Activated CD4-positive, alpha-beta T cell treated with anti-CD3 and anti-CD28 coated beads, Interleukin-2, amount 50 U/mL, for 1 hour (primary cell): ENCODE data around the gene CROCC.
A peak's percentile ranks its signal among the peaks of the same experiment; 100 is the strongest.
"Not testable (repeated sequence)": the region's sequence is repeated elsewhere in the genome, so short reads cannot be mapped to it uniquely, and the experiment has no call there.

Experiments
- DNase-seq: peaks from one replicate; pipeline ENCODE4 v3.0.0-alpha.2; 2020

Gene CROCC

DNA sequence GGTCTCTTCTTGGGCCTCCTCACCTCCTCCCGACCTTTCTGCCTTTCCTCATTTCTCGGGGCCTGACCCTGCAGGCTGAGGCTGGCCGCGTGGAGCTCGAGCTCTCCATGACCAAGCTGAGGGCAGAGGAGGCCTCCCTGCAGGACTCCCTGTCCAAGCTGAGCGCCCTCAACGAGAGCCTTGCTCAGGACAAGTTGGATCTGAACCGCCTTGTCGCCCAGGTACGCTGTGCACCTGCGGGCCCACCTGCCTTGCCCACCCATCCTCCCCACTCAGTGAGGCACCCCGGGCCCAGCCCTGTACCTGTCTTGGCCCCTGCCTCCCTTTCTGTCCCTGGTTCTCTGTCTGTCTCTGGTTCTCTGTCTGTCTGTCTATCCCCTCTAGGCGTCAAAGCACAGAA lies 24.5 kb downstream of the CROCC start:
- DNase-seq, result not testable (repeated sequence)

GRCh38 chr1:16946646-16947045 lies 24.9 kb downstream of the CROCC start:
- no peak for DNase-seq

GRCh38 chr1:16948282-16948891 lies 26.7 kb downstream of the CROCC start:
- DNase-seq, result not testable (repeated sequence)

DNA sequence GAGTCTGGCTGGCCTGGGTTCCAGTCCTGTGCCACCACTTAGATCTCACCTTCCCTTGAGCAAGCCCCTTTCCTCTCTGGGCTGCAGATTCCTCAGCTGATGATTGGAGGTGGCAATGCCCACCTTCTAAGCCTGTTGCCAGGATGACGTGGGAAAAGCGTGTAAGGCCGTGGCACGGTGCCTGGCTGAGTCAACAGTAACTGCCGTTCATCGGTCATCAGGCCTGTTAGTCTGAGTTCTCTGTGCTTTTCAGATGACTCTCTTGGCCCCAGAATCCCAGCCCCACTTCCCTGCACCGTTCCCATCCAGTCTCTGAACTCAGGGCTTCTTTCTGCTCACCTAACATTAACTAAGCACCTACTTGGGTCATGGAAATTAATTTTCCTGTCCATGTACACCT lies 27.3 kb downstream of the CROCC start:
- not testable (repeated sequence) for DNase-seq

- not testable (repeated sequence) for DNase-seq
Observed at GRCh38 chr1:16952376-16952775, 30.6 kb downstream of the CROCC start.

GRCh38 chr1:16954579-16954978 lies 32.8 kb downstream of the CROCC start:
- DNase-seq, result no peak

DNA sequence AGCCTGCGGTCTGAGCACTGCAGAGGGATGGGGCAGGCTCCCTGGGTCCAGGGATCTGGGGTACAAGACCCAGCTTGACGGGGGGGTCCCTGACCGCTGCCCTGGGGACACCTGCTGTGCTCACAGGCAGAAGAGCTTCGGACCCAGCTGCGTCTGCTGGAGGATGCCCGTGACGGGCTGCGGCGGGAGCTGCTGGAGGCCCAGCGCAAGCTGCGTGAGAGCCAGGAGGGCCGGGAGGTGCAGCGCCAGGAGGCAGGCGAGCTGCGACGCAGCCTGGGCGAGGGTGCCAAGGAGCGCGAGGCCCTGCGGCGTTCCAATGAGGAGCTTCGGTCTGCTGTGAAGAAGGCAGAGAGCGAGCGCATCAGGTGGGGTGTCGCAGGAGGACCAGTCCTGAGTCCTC lies 33.5 kb downstream of the CROCC start:
- DNase-seq, result no peak

DNA sequence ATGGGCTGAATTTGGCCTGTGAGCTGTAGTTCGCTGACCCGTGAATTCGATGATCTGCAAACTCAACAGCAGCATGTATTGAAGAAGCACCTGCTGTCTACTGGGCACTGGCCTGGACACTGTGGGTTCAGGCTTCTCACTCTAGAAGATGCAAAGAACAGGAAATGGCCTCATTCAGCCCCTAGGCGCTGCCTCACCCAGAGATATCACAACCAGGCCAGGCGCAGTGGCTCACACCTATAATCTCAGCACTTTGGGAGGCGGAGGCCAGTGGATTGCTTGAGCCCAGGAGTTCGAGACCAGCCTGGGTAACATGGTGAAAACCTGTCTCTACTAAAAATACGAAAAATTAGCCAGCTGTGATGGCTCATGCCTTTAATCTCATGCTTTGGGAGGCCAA lies 35.0 kb downstream of the CROCC start:
- no peak for DNase-seq

DNA sequence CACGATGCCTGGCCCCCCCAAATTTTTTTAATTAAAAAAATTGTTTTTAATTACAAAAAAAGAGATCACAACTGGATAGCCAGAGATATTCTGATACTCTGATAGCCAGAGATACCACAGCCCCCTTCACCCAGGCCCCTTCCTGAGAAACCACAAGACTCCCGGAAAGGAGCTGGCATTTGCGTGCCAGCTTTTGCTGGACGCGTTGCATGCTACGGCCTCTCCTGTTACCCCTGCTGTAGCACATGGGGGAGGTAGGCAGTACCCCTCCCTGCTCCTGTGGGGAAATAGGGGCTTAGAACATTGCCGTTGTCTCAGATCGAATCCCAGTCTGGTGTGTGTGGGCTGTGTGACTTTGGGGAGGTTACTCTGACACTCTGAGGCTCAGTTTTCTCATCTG lies 36.0 kb downstream of the CROCC start:
- DNase-seq, result no peak

DNA sequence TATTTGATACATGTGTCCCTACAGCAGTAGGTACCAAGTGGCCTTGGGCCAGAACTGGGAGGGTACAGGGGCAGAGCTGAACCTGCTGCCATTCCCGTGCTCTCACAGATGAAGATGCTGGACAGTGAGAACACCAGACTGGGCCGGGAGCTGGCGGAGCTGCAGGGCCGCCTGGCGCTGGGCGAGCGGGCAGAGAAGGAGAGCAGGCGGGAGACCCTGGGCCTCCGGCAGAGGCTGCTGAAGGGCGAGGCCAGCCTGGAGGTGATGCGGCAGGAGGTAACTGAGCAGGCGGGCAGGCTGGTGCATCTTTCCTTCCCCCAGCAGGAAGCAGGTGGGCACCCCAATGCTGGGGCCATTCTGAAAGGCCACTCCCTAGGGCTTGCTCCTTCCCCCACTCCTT lies 36.7 kb downstream of the CROCC start:
- no peak for DNase-seq

GRCh38 chr1:16960560-16961296 lies 39.0 kb downstream of the CROCC start:
- peak; percentile 76 for DNase-seq

DNA sequence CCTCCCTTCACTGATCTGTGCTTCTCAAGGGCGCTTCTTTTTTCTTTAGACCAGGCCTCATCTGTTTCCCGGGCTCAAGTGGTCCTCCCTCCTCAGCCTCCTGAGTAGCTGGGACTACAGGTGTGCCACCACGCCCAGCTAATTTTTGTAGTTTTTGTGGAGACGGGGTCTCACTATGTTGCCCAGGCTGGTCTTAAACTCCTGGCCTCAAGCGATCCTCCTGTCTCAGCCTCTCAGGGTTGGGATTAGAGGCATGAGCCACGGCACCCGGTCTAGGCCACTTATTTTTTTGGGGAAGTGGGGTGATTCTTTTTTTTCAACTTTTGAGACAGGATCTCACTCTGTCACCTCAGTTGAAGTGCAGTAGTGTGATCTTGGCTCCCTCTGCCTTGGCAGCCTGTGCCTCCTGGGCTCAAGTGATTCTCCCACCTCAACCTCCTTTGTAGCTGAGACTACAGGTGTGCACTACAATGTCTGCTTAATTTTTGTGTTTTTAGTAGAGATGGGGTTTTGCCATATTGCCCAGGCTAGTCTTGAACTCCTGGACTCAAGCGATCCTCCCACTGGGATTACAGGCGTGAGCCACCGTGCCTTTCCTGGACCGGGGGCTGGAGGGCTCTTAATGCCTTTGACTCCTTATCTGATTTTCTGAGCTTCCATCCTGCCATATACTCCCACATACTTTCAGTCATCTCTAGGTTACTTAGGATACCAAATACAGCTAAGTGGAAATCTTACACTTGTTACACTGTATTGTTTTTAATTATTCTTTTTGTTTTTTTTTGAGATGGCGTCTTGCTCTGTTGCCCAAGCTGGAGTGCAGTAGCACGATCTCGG lies 39.8 kb downstream of the CROCC start:
- no peak for DNase-seq

DNA sequence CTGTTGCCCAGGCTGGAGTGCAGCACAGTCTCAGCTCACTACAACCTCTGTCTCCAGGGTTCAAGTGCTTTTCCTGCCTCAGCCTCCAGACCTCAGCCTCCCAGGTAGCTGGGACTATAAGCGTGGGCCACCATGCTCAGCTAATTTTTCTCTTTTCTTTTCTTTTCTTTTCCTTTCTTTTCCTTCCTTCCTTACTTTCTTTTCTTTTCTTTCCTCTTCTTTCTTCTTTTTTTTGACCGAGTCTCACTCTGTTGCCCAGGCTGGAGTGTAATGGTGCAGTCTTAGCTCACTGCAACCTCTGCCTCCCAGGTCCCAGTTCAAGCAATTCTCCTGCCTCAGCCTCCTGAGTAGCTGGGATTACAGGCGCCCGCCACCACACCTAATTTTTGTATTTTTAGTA lies 42.4 kb downstream of the CROCC start:
- DNase-seq, result not testable (repeated sequence)

DNA sequence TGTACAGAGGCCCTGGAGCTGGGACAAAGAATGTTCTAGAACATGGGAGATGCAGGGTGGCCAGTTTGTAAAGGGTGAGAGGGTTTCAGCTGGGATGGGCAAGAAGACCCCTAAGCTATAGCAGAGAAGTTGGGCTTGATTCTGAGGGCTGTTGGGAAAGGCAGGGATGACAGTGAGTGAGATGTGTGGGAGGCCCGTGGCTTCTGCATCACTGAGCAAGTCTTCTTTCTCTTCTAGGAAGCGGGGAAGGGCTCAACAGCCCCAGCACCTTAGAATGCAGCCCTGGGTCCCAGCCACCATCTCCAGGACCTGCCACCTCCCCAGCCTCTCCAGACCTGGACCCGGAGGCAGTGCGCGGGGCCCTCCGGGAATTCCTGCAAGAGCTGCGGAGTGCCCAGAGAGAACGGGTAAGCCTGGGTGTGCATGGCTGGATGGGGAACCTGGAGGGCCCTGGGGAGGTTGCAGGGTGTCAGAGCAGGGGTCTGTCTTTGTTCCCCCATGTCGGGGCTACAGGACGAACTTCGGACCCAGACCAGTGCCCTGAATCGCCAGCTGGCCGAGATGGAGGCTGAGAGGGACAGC lies 43.8 kb downstream of the CROCC start:
- no peak for DNase-seq

GRCh38 chr1:16966282-16966681 lies 44.6 kb downstream of the CROCC start:
- no peak for DNase-seq

GRCh38 chr1:16967095-16967575 lies 45.4 kb downstream of the CROCC start:
- DNase-seq, result no peak

- DNase-seq, result no peak
Observed at GRCh38 chr1:16967962-16968361, 46.2 kb downstream of the CROCC start.

DNA sequence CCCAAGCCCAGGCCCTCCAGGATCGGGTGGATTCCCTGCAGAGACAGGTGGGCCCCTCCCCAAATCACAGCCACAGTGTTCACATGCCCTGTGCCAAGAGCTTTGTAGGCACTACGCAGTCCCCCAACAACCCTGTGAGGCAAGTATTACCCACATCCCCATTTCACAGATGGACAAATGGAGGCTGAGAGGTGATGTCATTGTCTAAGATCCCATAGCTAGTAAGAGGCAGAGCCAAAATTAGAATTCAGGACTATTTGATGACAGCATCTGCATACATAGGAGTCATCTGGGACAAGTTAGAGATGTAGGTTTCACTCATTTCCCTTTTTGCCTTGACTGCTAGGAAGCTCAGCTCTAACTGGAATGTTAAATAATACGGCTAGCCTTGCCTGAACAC lies 46.6 kb downstream of the CROCC start:
- DNase-seq, result no peak

- no peak for DNase-seq
Observed at GRCh38 chr1:16969057-16969611, 47.4 kb downstream of the CROCC start.

- DNase-seq, result no peak
Observed at GRCh38 chr1:16969651-16970050, 47.9 kb downstream of the CROCC start.

GRCh38 chr1:16970132-16970910 lies 48.6 kb downstream of the CROCC start:
- no peak for DNase-seq
